Liver (tissue), 9 donors: Measurements from ENCODE around the gene SKIL. TPM values are rescaled to one million over a fixed set of nuclear protein-coding genes. Genes with fewer than 3 reads are reported as not detected.

Experiments
- DNase-seq: peaks from one replicate; pipeline ENCODE4 v3.0.0-alpha.2; 2017; ENCODE audit warnings: low spot score
- H3K27ac ChIP-seq, 2 donors: one replicate each; pipeline ENCODE4 v1.7.0; 2013; ENCODE audit warnings: inconsistent platforms in 2 of 2, low read length in 2 of 2, control low read depth in 1 of 2, low read depth in 1 of 2, mild to moderate bottlenecking in 1 of 2
- H3K27me3 ChIP-seq, 4 donors: one replicate each; pipeline versions ENCODE4 v1.6.1 to v1.7.0; 2013; ENCODE audit warnings: low read length in 3 of 4, inconsistent platforms in 1 of 4, mild to moderate bottlenecking in 1 of 4, moderate library complexity in 1 of 4; ENCODE audit not compliant: control insufficient read depth in 4 of 4, insufficient read depth in 4 of 4
- H3K36me3 ChIP-seq, 4 donors: one replicate each; pipeline versions ENCODE4 v1.6.1 to v1.7.0; 2013; ENCODE audit warnings: low read length in 3 of 4, mild to moderate bottlenecking in 3 of 4, low read depth in 1 of 4, moderate library complexity in 1 of 4; ENCODE audit not compliant: control insufficient read depth in 4 of 4, insufficient read depth in 3 of 4
- H3K4me1 ChIP-seq, 4 donors: one replicate each; pipeline versions ENCODE4 v1.6.1 to v1.7.0; 2013; ENCODE audit warnings: low read length in 3 of 4, mild to moderate bottlenecking in 3 of 4, moderate library complexity in 1 of 4; ENCODE audit not compliant: control insufficient read depth in 4 of 4, insufficient read depth in 4 of 4
- H3K4me3 ChIP-seq, 3 donors: one replicate each; pipeline versions ENCODE4 v1.6.1 to v1.7.0; 2013; ENCODE audit warnings: low read length in 3 of 3, control low read depth in 1 of 3, low read depth in 1 of 3, mild to moderate bottlenecking in 1 of 3
- H3K9ac ChIP-seq, 2 donors: one replicate each; pipeline ENCODE4 v1.7.0; 2013; ENCODE audit warnings: low read length in 2 of 2, mild to moderate bottlenecking in 2 of 2, moderate library complexity in 2 of 2, control low read depth in 1 of 2, low read depth in 1 of 2
- H3K9me3 ChIP-seq, 4 donors: one replicate each; pipeline versions ENCODE4 v1.6.1 to v1.7.0; 2013; ENCODE audit warnings: low read length in 3 of 4; ENCODE audit not compliant: control insufficient read depth in 4 of 4
- ATF3 ChIP-seq: IDR thresholded peaks from 2 replicates; pipeline ENCODE4 v1.6.1; 2016; ENCODE audit warnings: antibody characterized with exemption
- EGR1 ChIP-seq, 2 donors: IDR thresholded peaks; 2 replicates each; pipeline ENCODE4 v1.6.1; 2016 to 2018; ENCODE audit warnings: antibody characterized with exemption in 2 of 2, low read depth in 2 of 2
- FOXA1 ChIP-seq: IDR thresholded peaks from 2 replicates; pipeline ENCODE4 v1.6.1; 2016; ENCODE audit warnings: antibody characterized with exemption
- FOXA2 ChIP-seq: IDR thresholded peaks from 2 replicates; pipeline ENCODE4 v1.6.1; 2016; ENCODE audit warnings: antibody characterized with exemption
- HNF4A ChIP-seq, 2 donors: conservative IDR thresholded peaks; 2 replicates each; pipeline ENCODE4 v1.6.1; 2016; ENCODE audit warnings: antibody characterized with exemption in 2 of 2, mild to moderate bottlenecking in 2 of 2
- HNF4G ChIP-seq: IDR thresholded peaks from 2 replicates; pipeline ENCODE4 v1.6.1; 2016; ENCODE audit warnings: antibody characterized with exemption
- JUND ChIP-seq, 2 donors: IDR thresholded peaks; 2 replicates each; pipeline ENCODE4 v1.6.1; 2016; ENCODE audit warnings: antibody characterized with exemption in 2 of 2
- MAX ChIP-seq: IDR thresholded peaks from 2 replicates; pipeline ENCODE4 v1.6.1; 2016; ENCODE audit warnings: antibody characterized with exemption
- NR2F2 ChIP-seq: IDR thresholded peaks from 2 replicates; pipeline ENCODE4 v1.6.1; 2016; ENCODE audit warnings: antibody characterized with exemption
- RAD21 ChIP-seq, 2 donors: IDR thresholded peaks; 2 replicates each; pipeline ENCODE4 v1.6.1; 2016; ENCODE audit warnings: antibody characterized with exemption in 2 of 2, mild to moderate bottlenecking in 2 of 2
- REST ChIP-seq: IDR thresholded peaks from 2 replicates; pipeline ENCODE4 v1.6.1; 2016; ENCODE audit warnings: antibody characterized with exemption, mild to moderate bottlenecking
- RXRA ChIP-seq, 2 donors: IDR thresholded peaks; 2 replicates each; pipeline ENCODE4 v1.6.1; 2017 to 2018; ENCODE audit warnings: antibody characterized with exemption in 2 of 2, mild to moderate bottlenecking in 1 of 2
- SP1 ChIP-seq: IDR thresholded peaks from 2 replicates; pipeline ENCODE4 v1.6.1; 2018; ENCODE audit warnings: antibody characterized with exemption, mild to moderate bottlenecking
- TAF1 ChIP-seq: conservative IDR thresholded peaks from 2 replicates; pipeline ENCODE4 v1.6.1; 2016; ENCODE audit warnings: antibody characterized with exemption, mild to moderate bottlenecking
- YY1 ChIP-seq: IDR thresholded peaks from 2 replicates; pipeline ENCODE4 v1.6.1; 2016; ENCODE audit warnings: antibody characterized with exemption, mild to moderate bottlenecking
- WGBS: extraction: QIAGEN DNeasy Blood & Tissue Kit; methylation state at CpG from one replicate; pipeline ENCODE4 v1.1.7; 2013; 5-methylcytosine and 5-hydroxymethylcytosine counted together
- polyA plus RNA-seq, 2 donors: library from polyadenylated mRNA; stranded (reverse) in 1 of 2; unstranded in 1 of 2; fragments of 200-250 nt in 1 of 2; fragments of >200 nt in 1 of 2; fragmentation: Nextera tagmentation in 1 of 2; extraction: Ambion mirVana in 1 of 2; gene quantifications; one replicate each; pipeline versions ENCODE4 v1.2.1 to v1.2.3, GENCODE V29; 2013 to 2015
- total RNA-seq, 2 donors: library from RNA; depleted of rRNA; stranded (reverse); fragments of >200 nt; gene quantifications; one replicate each; pipeline ENCODE4 v1.2.3, GENCODE V29; 2014
- TF ChIP-seq, protein P1 (sequence below): fragments of 150-350 bp; IDR thresholded peaks from 2 replicates; pipeline ENCODE4 v1.5.1; 2017; ENCODE audit warnings: improper control_type of control experiment, low read depth, low read length; ENCODE audit not compliant: missing input control
- donor health status: healthy.
- donor health status: healthy.
- donor health status: healthy.
- donor health status: healthy.
- donor health status: healthy.

Gene SKIL
- total and polyA plus RNA-seq, 4 donors: 2.5 to 43.2 (median 14.2) TPM

GRCh38 chr3:170440344-170440743 is 82.8 kb downstream of the SKIL start:
- WGBS: 97% methylated on average over 2 of the region's 2 CpGs
- no peak overlapping the region for H3K9ac ChIP-seq
- H3K27me3 ChIP-seq: no peaks in the 10 kb centered on the region
- TF ChIP-seq REST (no peak), SP1 (no peak), JUND (IDR thresholded peaks at IDR 0.05) (no peak), NR2F2 (no peak), FOXA1 (no peak), EGR1 (IDR thresholded peaks at IDR 0.05; ENCODE audit: low read depth in 2 of 2) (no peak), MAX (no peak), HNF4G (no peak), YY1 (no peak), TAF1 (no peak), RAD21 (IDR thresholded peaks at IDR 0.05) (no peak)
- TF ChIP-seq, protein P1, sequence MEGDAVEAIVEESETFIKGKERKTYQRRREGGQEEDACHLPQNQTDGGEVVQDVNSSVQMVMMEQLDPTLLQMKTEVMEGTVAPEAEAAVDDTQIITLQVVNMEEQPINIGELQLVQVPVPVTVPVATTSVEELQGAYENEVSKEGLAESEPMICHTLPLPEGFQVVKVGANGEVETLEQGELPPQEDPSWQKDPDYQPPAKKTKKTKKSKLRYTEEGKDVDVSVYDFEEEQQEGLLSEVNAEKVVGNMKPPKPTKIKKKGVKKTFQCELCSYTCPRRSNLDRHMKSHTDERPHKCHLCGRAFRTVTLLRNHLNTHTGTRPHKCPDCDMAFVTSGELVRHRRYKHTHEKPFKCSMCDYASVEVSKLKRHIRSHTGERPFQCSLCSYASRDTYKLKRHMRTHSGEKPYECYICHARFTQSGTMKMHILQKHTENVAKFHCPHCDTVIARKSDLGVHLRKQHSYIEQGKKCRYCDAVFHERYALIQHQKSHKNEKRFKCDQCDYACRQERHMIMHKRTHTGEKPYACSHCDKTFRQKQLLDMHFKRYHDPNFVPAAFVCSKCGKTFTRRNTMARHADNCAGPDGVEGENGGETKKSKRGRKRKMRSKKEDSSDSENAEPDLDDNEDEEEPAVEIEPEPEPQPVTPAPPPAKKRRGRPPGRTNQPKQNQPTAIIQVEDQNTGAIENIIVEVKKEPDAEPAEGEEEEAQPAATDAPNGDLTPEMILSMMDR: no peak
- no peaks in the 10 kb centered on the region for H3K9me3 ChIP-seq
- no peaks in the 10 kb centered on the region for H3K36me3 ChIP-seq
- no peak overlapping the region for H3K4me3 ChIP-seq
- H3K27ac ChIP-seq: no peak overlapping the region
- no peaks in the 10 kb centered on the region for H3K4me1 ChIP-seq
- no peak for DNase-seq

DNA sequence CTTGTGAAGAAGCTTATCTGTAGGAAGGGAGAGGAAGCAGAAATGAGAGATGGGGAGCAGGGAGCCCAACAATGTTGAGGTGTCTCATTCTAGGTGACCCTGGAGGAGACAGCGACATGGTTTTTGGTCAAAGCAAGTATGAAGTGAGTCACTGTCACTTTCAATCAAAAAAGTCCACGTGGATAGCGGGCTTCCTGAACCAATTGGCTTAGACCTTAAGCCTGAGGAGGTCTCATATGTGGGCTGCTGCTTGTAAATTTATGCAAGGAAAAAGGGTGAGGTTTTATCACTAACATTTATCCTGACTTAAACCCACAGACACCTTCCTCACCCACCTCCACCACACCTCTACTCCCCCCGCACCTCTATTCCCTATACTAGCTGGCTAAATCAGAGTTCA is 83.9 kb downstream of the SKIL start:
- TF ChIP-seq MAX: no peak
- no peak for TF ChIP-seq HNF4A (conservative IDR thresholded peaks at IDR 0.05)
- TF ChIP-seq RXRA (IDR thresholded peaks at IDR 0.05): no peak
- TF ChIP-seq FOXA1: no peak
- no peak for TF ChIP-seq FOXA2
- no peak for TF ChIP-seq REST
- TF ChIP-seq YY1: no peak
- TF ChIP-seq TAF1: no peak
- no peak for TF ChIP-seq HNF4G
- TF ChIP-seq EGR1 (IDR thresholded peaks at IDR 0.05; ENCODE audit: low read depth in 2 of 2): no peak
- no peak for TF ChIP-seq NR2F2
- TF ChIP-seq ATF3: no peak
- Histone ChIP-seq H3K4me3 (no peak overlapping the region), H3K9me3 (no peaks in the 10 kb centered on the region), H3K27me3 (peaks cover 0 to 3% (median 0%) of the 10 kb centered on the region in 4 donors), H3K9ac (no peak overlapping the region), H3K27ac (no peak overlapping the region), H3K4me1 (no peaks in the 10 kb centered on the region), H3K36me3 (no peaks in the 10 kb centered on the region)
- 93% methylated on average over 4 of the region's 4 CpGs for WGBS
- DNase-seq: no peak
